HCT116 (cell line): ENCODE data around the gene CGNL1. TPM values are rescaled to one million over a fixed set of nuclear protein-coding genes. Genes with fewer than 3 reads are reported as not detected.
A peak's percentile ranks its signal among the peaks of the same experiment; 100 is the strongest.

ENCODE experiments used
- ATAC-seq: fragments of 200-7000 bp; cut with Tn5 transposase; 2 replicates; pipeline ENCODE4 v1.9.1; 2020; ENCODE audit warnings: mild to moderate bottlenecking, moderate library complexity
- BruUV-seq: library from RNA; stranded (reverse); fragments of 400-500 nt; replicated peaks from 2 replicates; lab custom pipeline; 2021; lab: Mats Ljungman, UMichigan
- CTCF ChIA-PET: fragments of 300-600 bp; sonication (Branson Sonifier 250); formaldehyde crosslinking; loops from one replicate; lab custom pipeline; 2021; ENCODE audit warnings: antibody characterized with exemption; lab: Charles Lee
- POLR2A ChIA-PET: fragments of 300-600, 350-600 bp; sonication (Branson Sonifier 250); formaldehyde crosslinking; loops from one replicate; lab custom pipeline; 2021; ENCODE audit warnings: antibody characterized with exemption; lab: Charles Lee
- RAD21 ChIA-PET, 2 experiments: fragments of 300-600 bp; sonication (Branson Sonifier 250); formaldehyde crosslinking; loops; one replicate each; lab custom pipeline; 2023; ENCODE audit warnings: low total read pairs in 2 of 2; ENCODE audit not compliant: uncharacterized antibody in 2 of 2, unreplicated experiment in 2 of 2, low non-redundant PET in 1 of 2; lab: Charles Lee
- DNase-seq: peaks from one replicate; pipeline ENCODE4 v3.0.0-alpha.2; 2010; ENCODE audit warnings: low read depth, low spot score
- H2AFZ ChIP-seq: fragments of 200-600 bp; shearing (Covaris generic), sonication (generic); 2 replicates; pipeline ENCODE4 v1.6.1; 2017; ENCODE audit warnings: low read depth, mixed run types, mixed read lengths, antibody characterized with exemption, low read length; ENCODE audit not compliant: poor library complexity, severe bottlenecking
- H3K27ac ChIP-seq: 2 replicates; pipeline ENCODE4 v1.5.1; 2012; ENCODE audit warnings: low read depth, low read length
- H3K27me3 ChIP-seq: fragments of 200-600 bp; sonication (generic); 2 replicates; pipeline ENCODE4 v1.6.1; 2016; ENCODE audit warnings: mixed run types, low read length, mixed read lengths; ENCODE audit not compliant: insufficient read depth
- H3K36me3 ChIP-seq, 2 experiments: fragments of 200-500 bp in 1 of 2; fragments of 200-600 bp in 1 of 2; sonication (Bioruptor generic) in 1 of 2; sonication (generic) in 1 of 2; 2 replicates each; pipeline versions ENCODE4 v1.5.1 to v1.6.1; 2014 to 2016; ENCODE audit warnings: low read length in 2 of 2, inconsistent platforms in 1 of 2, mixed read lengths in 1 of 2, mixed run types in 1 of 2; ENCODE audit not compliant: insufficient read depth in 2 of 2, control insufficient read depth in 1 of 2
- H3K4me1 ChIP-seq, 2 experiments: fragments of 200-600 bp in 1 of 2; sonication (generic) in 1 of 2; 2 replicates each; pipeline versions ENCODE4 v1.5.1 to v1.6.1; 2012 to 2017; ENCODE audit warnings: low read length in 2 of 2, inconsistent platforms in 1 of 2, mild to moderate bottlenecking in 1 of 2, mixed read lengths in 1 of 2, mixed run types in 1 of 2, moderate library complexity in 1 of 2; ENCODE audit not compliant: insufficient read depth in 2 of 2, control insufficient read depth in 1 of 2
- H3K4me2 ChIP-seq: fragments of 200-600 bp; sonication (generic); 2 replicates; pipeline ENCODE4 v1.6.1; 2017; ENCODE audit warnings: mixed run types, low read length, mixed read lengths
- H3K4me3 ChIP-seq, 2 experiments: fragments of 200-600 bp in 1 of 2; sonication (generic) in 1 of 2; replicated peaks in 1 of 2; 2 replicates each; pipeline ENCODE4 v1.5.1; 2011 to 2016; ENCODE audit warnings: low read length in 2 of 2, control low read depth in 1 of 2, low read depth in 1 of 2, mild to moderate bottlenecking in 1 of 2, mixed read lengths in 1 of 2, mixed run types in 1 of 2
- H3K79me2 ChIP-seq: fragments of 200-600 bp; sonication (generic); 2 replicates; pipeline ENCODE4 v1.6.1; 2017; ENCODE audit warnings: mild to moderate bottlenecking, mixed run types, low read length, moderate library complexity, mixed read lengths; ENCODE audit not compliant: insufficient read depth
- H3K9ac ChIP-seq: fragments of 200-600 bp; sonication (generic); 2 replicates; pipeline ENCODE4 v1.6.1; 2016; ENCODE audit warnings: low read length, mixed read lengths
- H3K9me2 ChIP-seq: fragments of 200-600 bp; sonication (generic), shearing (Covaris generic); 2 replicates; pipeline ENCODE4 v1.6.1; 2017; ENCODE audit warnings: mixed run types, mild to moderate bottlenecking, moderate library complexity; ENCODE audit not compliant: insufficient read depth
- H3K9me3 ChIP-seq, 2 experiments: fragments of 200-500 bp in 1 of 2; fragments of 200-600 bp in 1 of 2; sonication (Bioruptor generic) in 1 of 2; sonication (generic) in 1 of 2; 2 replicates each; pipeline ENCODE4 v1.6.1; 2014 to 2017; ENCODE audit warnings: low read length in 2 of 2, mixed read lengths in 2 of 2, inconsistent platforms in 1 of 2, low read depth in 1 of 2, mild to moderate bottlenecking in 1 of 2, mixed run types in 1 of 2, moderate library complexity in 1 of 2; ENCODE audit not compliant: control insufficient read depth in 1 of 2, insufficient read depth in 1 of 2
- H4K20me1 ChIP-seq: fragments of 200-600 bp; sonication (generic), shearing (Covaris generic); 2 replicates; pipeline ENCODE4 v1.6.1; 2017; ENCODE audit warnings: mixed run types, mild to moderate bottlenecking, moderate library complexity; ENCODE audit not compliant: insufficient read depth
- ATF3 ChIP-seq: IDR thresholded peaks from 2 replicates; pipeline ENCODE4 v1.6.1; 2012
- CBX3 ChIP-seq: IDR thresholded peaks from 2 replicates; pipeline ENCODE4 v1.6.1; 2012; ENCODE audit warnings: low read depth
- CTCF ChIP-seq, 3 experiments: fragments of 200-600 bp in 1 of 3; sonication (generic) in 1 of 3; IDR thresholded peaks in 2 of 3; conservative IDR thresholded peaks in 1 of 3; 2 replicates each; pipeline ENCODE4 v1.5.1; 2012 to 2017; ENCODE audit warnings: low read depth in 2 of 3, low read length in 2 of 3, antibody characterized with exemption in 1 of 3, borderline replicate concordance in 1 of 3, control low read depth in 1 of 3, mild to moderate bottlenecking in 1 of 3, mixed read lengths in 1 of 3, mixed run types in 1 of 3, moderate library complexity in 1 of 3; ENCODE audit not compliant: insufficient read depth in 1 of 3
- FOSL1 ChIP-seq: IDR thresholded peaks from 2 replicates; pipeline ENCODE4 v1.6.1; 2012; ENCODE audit warnings: low read depth
- JUND ChIP-seq: IDR thresholded peaks from 2 replicates; pipeline ENCODE4 v1.6.1; 2012
- SRF ChIP-seq: IDR thresholded peaks from 2 replicates; pipeline ENCODE4 v1.6.1; 2012; ENCODE audit warnings: low read depth
- ZFX ChIP-seq: fragments of 450-650 bp; IDR thresholded peaks from 2 replicates; pipeline ENCODE4 v1.6.1; 2017
- intact Hi-C: fragments of 100-400 bp; cut with micrococcal nuclease; formaldehyde crosslinking; loops from 2 replicates; pipeline ENCODE4 v1.10.0; 2022
- total RNA-seq: library from RNA; stranded (reverse); gene quantifications from one replicate; pipeline ENCODE4 v1.2.1, GENCODE V29; 2021; ENCODE audit not compliant: unreplicated experiment

CGNL1 gene
- total RNA-seq, 1 experiment from 2014 or later, result 2.2 TPM

- H3K9ac ChIP-seq, result no peak overlapping the region
Measured at GRCh38 chr15:57596301-57596855, 220.1 kb downstream of the CGNL1 start.

More at GRCh38 chr15:57596301-57596855, 220.1 kb downstream of the CGNL1 start:
- H3K9me3 ChIP-seq, result no peaks in the 10 kb centered on the region
- H4K20me1 ChIP-seq, result no peaks in the 10 kb centered on the region
- H3K4me2 ChIP-seq, result 0 out of 2 replicates have a peak overlapping the region, but pooled peaks have one; percentile 5
- H3K36me3 ChIP-seq, result no peaks in the 10 kb centered on the region
- intact Hi-C loops, result no loop called here
- no peak overlapping the region for H2AFZ ChIP-seq
- ATAC-seq (no peak), DNase-seq (no peak)
- TF ChIP-seq CTCF (IDR thresholded peaks at IDR 0.05 in 2 of 3, conservative IDR thresholded peaks at IDR 0.05 in 1 of 3; ENCODE audit: borderline replicate concordance in 1 of 3, insufficient read depth in 1 of 3, low read depth in 2 of 3, low read length in 2 of 3), result no peak
- TF ChIP-seq CBX3, result no peak
- TF ChIP-seq FOSL1, result no peak
- no peak for TF ChIP-seq ATF3
- TF ChIP-seq JUND, result no peak
- no peak for TF ChIP-seq ZFX
- no peak for TF ChIP-seq SRF
- no TSS peak for BruUV-seq
- ChIA-PET RAD21 (no interaction called here), POLR2A (no interaction called here), CTCF (no interaction called here)
- no peaks in the 10 kb centered on the region for H3K9me2 ChIP-seq
- no peaks in the 10 kb centered on the region for H3K27me3 ChIP-seq
- no peak overlapping the region for H3K4me3 ChIP-seq
- no peaks in the 10 kb centered on the region for H3K79me2 ChIP-seq
- H3K27ac ChIP-seq, result no peak overlapping the region
- H3K4me1 ChIP-seq, result peaks cover 3 to 29% of the 10 kb centered on the region in 2 experiments
